Activated CD8-positive, alpha-beta memory T cell treated with anti-CD3 and anti-CD28 coated beads, Interleukin-2, amount 50 U/mL, for 1 hour (primary cell): Measurements from ENCODE around the gene TMEM87B.

Experiments
- DNase-seq: peaks from one replicate; pipeline ENCODE4 v3.0.0-alpha.2; 2020; ENCODE audit errors: extremely low read depth

The TMEM87B gene

DNA sequence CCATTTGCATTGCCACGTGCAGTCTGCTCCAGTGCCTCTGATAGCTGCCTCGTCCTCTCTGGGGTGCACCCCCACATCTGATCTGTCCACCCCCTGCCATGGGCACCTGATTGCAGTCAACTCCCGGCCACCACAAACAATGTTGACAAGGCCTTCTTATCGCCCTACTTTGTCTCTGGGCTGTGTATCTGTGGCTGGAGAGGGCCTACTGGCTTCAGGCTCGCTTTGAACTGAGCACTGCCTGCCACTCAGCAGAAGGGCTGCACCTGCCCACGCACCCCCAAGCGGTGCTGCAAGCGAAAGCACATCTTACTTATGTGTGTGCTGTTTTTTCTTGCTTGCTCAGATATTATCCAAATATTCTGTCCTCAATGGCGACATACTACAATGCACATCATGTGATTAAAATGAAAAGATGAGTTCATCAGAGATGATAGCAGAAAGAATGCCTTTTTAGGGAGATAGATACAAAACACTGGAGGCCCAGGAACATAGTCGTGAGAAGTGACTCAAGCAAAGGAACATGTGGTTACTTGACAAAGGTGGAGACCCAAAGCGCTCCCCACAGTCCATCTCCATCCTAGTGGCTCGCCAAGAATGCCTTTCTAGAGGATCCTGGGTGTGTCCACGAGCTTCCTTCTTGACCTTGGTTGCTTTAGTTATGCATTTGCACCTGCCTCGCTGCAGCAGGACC lies 111.9 kb downstream of the TMEM87B start:
- DNase-seq: no peak

GRCh38 chr2:112168422-112169124 lies 113.5 kb downstream of the TMEM87B start:
- DNase-seq: no peak
